Thoracic aorta (tissue), 2 donors: ENCODE data around the gene DUSP7. TPM values are rescaled to one million over a fixed set of nuclear protein-coding genes. Genes with fewer than 3 reads are reported as not detected.
A peak's percentile ranks its signal among the peaks of the same experiment; 100 is the strongest.

Experiments used
- ATAC-seq: fragments of 150-250 bp; one replicate; pipeline ENCODE4 v1.8.0; 2017; ENCODE audit warnings: low read depth; ENCODE audit not compliant: insufficient number of reproducible peaks, low FRiP score
- DNase-seq: peaks from one replicate; pipeline ENCODE4 v3.0.0-alpha.2; 2020; ENCODE audit warnings: low spot score
- H3K27ac ChIP-seq, 2 donors: fragments of 200-600 bp; sonication (generic); 1 replicate in 1 of 2; 2 replicates in 1 of 2; pipeline ENCODE4 v1.5.1; 2016; ENCODE audit warnings: mild to moderate bottlenecking in 2 of 2, moderate library complexity in 2 of 2
- H3K27me3 ChIP-seq: fragments of 200-600 bp; sonication (generic); replicated peaks from 2 replicates; pipeline ENCODE4 v1.6.0; 2016; ENCODE audit warnings: mild to moderate bottlenecking; ENCODE audit not compliant: insufficient read depth
- H3K36me3 ChIP-seq: fragments of 200-600 bp; sonication (generic); one replicate; pipeline ENCODE4 v1.5.1; 2016
- H3K4me1 ChIP-seq, 2 donors: fragments of 200-600 bp; sonication (generic); 1 replicate in 1 of 2; 2 replicates in 1 of 2; pipeline versions ENCODE4 v1.5.1 to v1.6.0; 2016; ENCODE audit warnings: low read depth in 2 of 2, mild to moderate bottlenecking in 1 of 2; ENCODE audit not compliant: control insufficient read depth in 1 of 2
- H3K4me3 ChIP-seq: fragments of 200-600 bp; sonication (generic); 2 replicates; pipeline ENCODE4 v1.5.1; 2016; ENCODE audit warnings: mild to moderate bottlenecking
- H3K9me3 ChIP-seq: fragments of 200-600 bp; sonication (generic); 2 replicates; pipeline ENCODE4 v1.5.1; 2016
- CTCF ChIP-seq: fragments of 200-600 bp; sonication (generic); IDR thresholded peaks from one replicate; pipeline ENCODE4 v1.5.1; 2019; ENCODE audit warnings: antibody characterized with exemption
- total RNA-seq, 2 donors: library from RNA; depleted of rRNA; stranded (reverse); fragments of >200 nt; gene quantifications; one replicate each; pipeline versions ENCODE4 v1.1.0 to v1.2.3, GENCODE V29; 2016

DUSP7 gene
- total RNA-seq, 2 donors from 2014 or later = 41.1 to 42.2 TPM

- ATAC-seq (no peak), DNase-seq (no peak)
- no peaks in the 10 kb centered on the region for H3K9me3 ChIP-seq
- no peaks in the 10 kb centered on the region for H3K27me3 ChIP-seq
- TF ChIP-seq CTCF = peak; percentile 92
- no peaks in the 10 kb centered on the region for H3K36me3 ChIP-seq
- H3K4me3 ChIP-seq = no peak overlapping the region
- no peak overlapping the region for H3K27ac ChIP-seq
- peaks cover 9 to 22% of the 10 kb centered on the region in 2 donors for H3K4me1 ChIP-seq
Observed at GRCh38 chr3:52001443-52001974, 54.9 kb downstream of the DUSP7 start.

- DNase-seq = no peak
- H3K4me1 ChIP-seq = peaks cover 4 to 10% of the 10 kb centered on the region in 2 donors
- H3K9me3 ChIP-seq = no peaks in the 10 kb centered on the region
- peaks cover 1% of the 10 kb centered on the region for H3K36me3 ChIP-seq
- no peak for ATAC-seq
- no peaks in the 10 kb centered on the region for H3K27me3 ChIP-seq
- TF ChIP-seq CTCF = no peak
- no peak overlapping the region for H3K4me3 ChIP-seq
- no peak overlapping the region for H3K27ac ChIP-seq
Observed at GRCh38 chr3:51999846-52000245, 56.5 kb downstream of the DUSP7 start.

Other genes starting within 250 kb of the DUSP7 start
- gene IQCF2, start 195.0 kb downstream of the DUSP7 start, total RNA-seq = not detected
- not detected for gene IQCF5, start 181.0 kb downstream of the DUSP7 start, total RNA-seq
- not detected for gene IQCF1, start 153.2 kb downstream of the DUSP7 start, total RNA-seq
- 10 to 100 TPM in 1 of 2 donors, 1 to 10 TPM in 1; 7.7 to 21.8 TPM for gene RRP9, start 114.7 kb downstream of the DUSP7 start, total RNA-seq
- 10 to 100 TPM; 10.9 to 21.4 TPM for gene PARP3, start 114.2 kb downstream of the DUSP7 start, total RNA-seq
- not detected for gene GPR62, start 101.2 kb downstream of the DUSP7 start, total RNA-seq
- 100 to 1,000 TPM; 127 to 144 TPM for gene PCBP4, start 89.1 kb downstream of the DUSP7 start, total RNA-seq
- gene ABHD14B, start 82.5 kb downstream of the DUSP7 start, total RNA-seq = 10 to 100 TPM; 28.6 to 55.2 TPM
- gene ABHD14A, start 81.5 kb downstream of the DUSP7 start, total RNA-seq = 10 to 100 TPM in 1 of 2 donors, 1 to 10 TPM in 1; 9.7 to 24.0 TPM
- 10 to 100 TPM in 1 of 2 donors, 1 to 10 TPM in 1; 6.1 to 12.3 TPM for gene ACY1, start 73.0 kb downstream of the DUSP7 start, total RNA-seq
- 100 to 1,000 TPM; 642 to 718 TPM for gene RPL29, start 60.7 kb downstream of the DUSP7 start, total RNA-seq
- 1 to 10 TPM in 1 of 2 donors, not detected in 1; 8.1 TPM for gene POC1A, start 97.9 kb upstream of the DUSP7 start, total RNA-seq
- gene ALAS1, start 141.6 kb upstream of the DUSP7 start, total RNA-seq = 10 to 100 TPM; 28.4 to 33.3 TPM
- gene TLR9, start 169.1 kb upstream of the DUSP7 start, total RNA-seq = not detected
- 10 to 100 TPM; 52.2 to 69.2 TPM for gene TWF2, start 182.6 kb upstream of the DUSP7 start, total RNA-seq
- 10 to 100 TPM; 41.6 to 51.9 TPM for gene PPM1M, start 189.2 kb upstream of the DUSP7 start, total RNA-seq
- gene WDR82, start 222.1 kb upstream of the DUSP7 start, total RNA-seq = 10 to 100 TPM; 44.5 to 66.2 TPM
- gene GLYCTK, start 231.3 kb upstream of the DUSP7 start, total RNA-seq = 10 to 100 TPM; 14.1 to 14.2 TPM